IMR-90 (cell line): ENCODE results near the gene GRK5. TPM values are rescaled to one million over a fixed set of nuclear protein-coding genes. Genes with fewer than 3 reads are reported as not detected.

Experiments
- ATAC-seq: fragments of 200-7000 bp; cut with Tn5 transposase; 2 replicates; pipeline ENCODE4 v1.9.1; 2020; ENCODE audit warnings: low read depth, mild to moderate bottlenecking, moderate library complexity
- BruUV-seq: library from RNA; stranded (reverse); fragments of 400-500 nt; replicated peaks from 2 replicates; lab custom pipeline; 2021; lab: Mats Ljungman, UMichigan
- CTCF ChIA-PET: fragments of 300-600 bp; formaldehyde crosslinking; extraction: SDS; loops from one replicate; lab custom pipeline; 2021; ENCODE audit warnings: antibody characterized with exemption; lab: Yijun Ruan, JAX
- POLR2A ChIA-PET: fragments of 300-600 bp; sonication (Branson Sonifier 250); formaldehyde crosslinking; loops from one replicate; lab custom pipeline; 2022; ENCODE audit warnings: antibody characterized with exemption; ENCODE audit not compliant: unreplicated experiment; lab: Charles Lee
- DNase-seq: peaks from one replicate; pipeline ENCODE4 v3.0.0; 2013
- H2AFZ ChIP-seq: replicated peaks from 2 replicates; pipeline ENCODE3; 2013; ENCODE audit warnings: low read length, mild to moderate bottlenecking; ENCODE audit not compliant: poor library complexity
- H2AK5ac ChIP-seq: 2 replicates; pipeline ENCODE4 v1.6.1; 2013; ENCODE audit warnings: low read depth, low read length, inconsistent platforms
- H2AK9ac ChIP-seq: replicated peaks from 2 replicates; pipeline ENCODE3; 2013; ENCODE audit warnings: mild to moderate bottlenecking, low read depth, low read length, moderate library complexity; ENCODE audit not compliant: poor library complexity
- H2BK120ac ChIP-seq: 2 replicates; pipeline ENCODE4 v1.6.1; 2013; ENCODE audit warnings: low read depth, low read length, inconsistent platforms
- H2BK15ac ChIP-seq: 3 replicates; pipeline ENCODE4 v1.6.1; 2013; ENCODE audit warnings: low read depth, low read length, inconsistent platforms
- H2BK20ac ChIP-seq: 2 replicates; pipeline ENCODE4 v1.6.1; 2013; ENCODE audit warnings: low read depth, mild to moderate bottlenecking, inconsistent platforms, low read length, moderate library complexity
- H2BK5ac ChIP-seq: 2 replicates; pipeline ENCODE4 v1.6.1; 2013; ENCODE audit warnings: mild to moderate bottlenecking, low read depth, low read length, inconsistent platforms; ENCODE audit not compliant: poor library complexity, severe bottlenecking
- H3K14ac ChIP-seq: replicated peaks from 2 replicates; pipeline ENCODE4 v1.6.1; 2013; ENCODE audit warnings: low read depth, low read length, inconsistent platforms
- H3K18ac ChIP-seq: 2 replicates; pipeline ENCODE4 v1.6.1; 2013; ENCODE audit warnings: low read depth, low read length, control low read depth
- H3K23ac ChIP-seq: 2 replicates; pipeline ENCODE4 v1.6.1; 2013; ENCODE audit warnings: low read depth, low read length, inconsistent platforms
- H3K27ac ChIP-seq: 2 replicates; pipeline ENCODE4 v1.5.1; 2013; ENCODE audit warnings: mild to moderate bottlenecking, control low read depth, low read length; ENCODE audit not compliant: insufficient read depth
- H3K27me3 ChIP-seq: 2 replicates; pipeline ENCODE4 v1.6.1; 2013; ENCODE audit warnings: low read length; ENCODE audit not compliant: control insufficient read depth, insufficient read depth
- H3K36me3 ChIP-seq: 2 replicates; pipeline ENCODE4 v1.6.1; 2013; ENCODE audit warnings: low read length, mixed read lengths; ENCODE audit not compliant: control insufficient read depth, insufficient read depth
- H3K4ac ChIP-seq: 2 replicates; pipeline ENCODE4 v1.6.1; 2013; ENCODE audit warnings: low read depth, low read length, inconsistent platforms
- H3K4me1 ChIP-seq: 2 replicates; pipeline ENCODE4 v1.6.1; 2013; ENCODE audit warnings: low read length, mixed read lengths; ENCODE audit not compliant: control insufficient read depth, insufficient read depth
- H3K4me2 ChIP-seq: 2 replicates; pipeline ENCODE4 v1.6.1; 2013; ENCODE audit warnings: low read depth, mild to moderate bottlenecking, control low read depth, low read length, moderate library complexity
- H3K4me3 ChIP-seq: 2 replicates; pipeline ENCODE4 v1.5.1; 2013; ENCODE audit warnings: low read depth, mild to moderate bottlenecking, control low read depth, low read length, moderate library complexity; ENCODE audit not compliant: insufficient read depth
- H3K56ac ChIP-seq: 2 replicates; pipeline ENCODE4 v1.6.1; 2013; ENCODE audit warnings: low read length, inconsistent platforms; ENCODE audit not compliant: insufficient read depth; ENCODE audit errors: extremely low read depth
- H3K79me1 ChIP-seq, 2 experiments: 2 replicates each; pipeline ENCODE4 v1.6.1; 2013; ENCODE audit warnings: low read length in 2 of 2, inconsistent platforms in 1 of 2, low read depth in 1 of 2
- H3K9ac ChIP-seq: 2 replicates; pipeline ENCODE4 v1.6.1; 2013; ENCODE audit warnings: low read depth, low read length, control low read depth
- H3K9me1 ChIP-seq: 2 replicates; pipeline ENCODE4 v1.6.1; 2013; ENCODE audit warnings: low read length, inconsistent platforms; ENCODE audit not compliant: insufficient read depth
- H3K9me3 ChIP-seq: 2 replicates; pipeline ENCODE4 v1.6.1; 2013; ENCODE audit warnings: low read length; ENCODE audit not compliant: control insufficient read depth, insufficient read depth
- H4K20me1 ChIP-seq: 2 replicates; pipeline ENCODE4 v1.6.1; 2013; ENCODE audit warnings: low read length, inconsistent platforms; ENCODE audit not compliant: insufficient read depth
- H4K5ac ChIP-seq: 2 replicates; pipeline ENCODE4 v1.6.1; 2013; ENCODE audit warnings: mild to moderate bottlenecking, low read depth, low read length, control low read depth
- H4K8ac ChIP-seq, 2 experiments: 2 replicates each; pipeline ENCODE4 v1.6.1; 2013; ENCODE audit warnings: low read depth in 2 of 2, low read length in 2 of 2, control low read depth in 1 of 2, inconsistent platforms in 1 of 2
- H4K91ac ChIP-seq: 2 replicates; pipeline ENCODE4 v1.6.1; 2013; ENCODE audit warnings: low read depth, low read length, inconsistent platforms; ENCODE audit not compliant: insufficient read depth
- CEBPB ChIP-seq: IDR thresholded peaks from 2 replicates; pipeline ENCODE4 v1.6.1; 2012; ENCODE audit warnings: low read depth, low read length, improper control_type of control experiment
- CHD1 ChIP-seq: IDR thresholded peaks from 2 replicates; pipeline ENCODE4 v1.6.1; 2012; ENCODE audit warnings: low read depth, low read length, improper control_type of control experiment
- WGBS, 2 experiments: methylation state at CpG; one replicate each; pipeline versions ENCODE4 v1.1.5 to v1.1.7; 2013; ENCODE audit warnings: missing lambda C conversion rate in 2 of 2; ENCODE audit not compliant: insufficient read length in 1 of 2; ENCODE audit errors: extremely low coverage in 2 of 2; 5-methylcytosine and 5-hydroxymethylcytosine counted together
- dilution Hi-C: fragments of 300-500 bp; cut with HindIII; formaldehyde crosslinking; loops from one replicate; pipeline ENCODE4 v1.14.3; 2018; ENCODE audit warnings: low sequenced_read_pairs; ENCODE audit not compliant: unreplicated experiment
- in situ Hi-C: fragments of 300-500 bp; cut with MboI; formaldehyde crosslinking; loops from 3 replicates; pipeline ENCODE4 v1.14.3; 2019; ENCODE audit warnings: low sequenced_read_pairs, inconsistent platforms, mixed read lengths
- intact Hi-C: fragments of 100-400 bp; cut with micrococcal nuclease; formaldehyde crosslinking; loops from 2 replicates; pipeline ENCODE4 v1.10.0; 2022
- polyA plus RNA-seq, 3 experiments: library from polyadenylated mRNA; depleted of rRNA; stranded (reverse); fragments of >200 nt; gene quantifications; 2 replicates each; pipeline ENCODE4 v1.2.3, GENCODE V29; 2012; ENCODE audit warnings: low replicate concordance in 1 of 3
- total RNA-seq: library from RNA; depleted of rRNA; stranded (reverse); fragments of >200 nt; gene quantifications from 2 replicates; pipeline ENCODE4 v1.2.3, GENCODE V29; 2012

GRK5 gene
- total and polyA plus RNA-seq, 2 of the 4 experiments (the other 2 are of a cell fraction) = 12.9 to 16.3 TPM

- Histone ChIP-seq H3K4me1 (peaks cover 44% of the 10 kb centered on the region), H3K79me1 (peaks cover 23 to 74% of the 10 kb centered on the region in 2 experiments), H3K27me3 (no peaks in the 10 kb centered on the region), H3K4ac (peak overlapping the region; percentile 57), H3K9me3 (no peaks in the 10 kb centered on the region), H3K4me2 (no peak overlapping the region), H2BK20ac (peak overlapping the region; percentile 83), H2AFZ (no peak overlapping the region), H3K56ac (peak overlapping the region; percentile 50), H3K27ac (peak overlapping the region; percentile 86), H3K23ac (no peak overlapping the region; the same call in 1 of the 2 replicates), H4K8ac (peak overlapping the region; percentile 82 to 84), H2BK15ac (peak overlapping the region; percentile 34; the same call in 2 of the 3 replicates), H3K9me1 (peaks cover 20% of the 10 kb centered on the region), H4K91ac (peak overlapping the region; percentile 92), H3K18ac (peak overlapping the region; percentile 79), H3K4me3 (no peak overlapping the region), H3K14ac (peak overlapping the region; percentile 17), H3K36me3 (peaks cover 35% of the 10 kb centered on the region; the same call in 1 of the 2 replicates), H4K5ac (peak overlapping the region; percentile 26), H2BK5ac (peak overlapping the region; percentile 75), H2AK9ac (peak overlapping the region; percentile 70), H3K9ac (peak overlapping the region; percentile 42), H4K20me1 (peaks cover 4% of the 10 kb centered on the region; the same call in 1 of the 2 replicates), H2AK5ac (peak overlapping the region; percentile 92), H2BK120ac (peak overlapping the region; percentile 85)
- dilution Hi-C loops (no loop called here), intact Hi-C loops (no loop called here), in situ Hi-C loops (no loop called here)
- DNase-seq (no peak), ATAC-seq (no peak)
- no CpG with 5 or more reads among the region's 5 CpGs for WGBS, 2 experiments
- CTCF ChIA-PET = interaction anchor here (0.8 to 1.6 kb wide), 3 partner anchors 53 to 200 kb away, joined by 3 to 5 read pairs (median 5); partner anchors contain the start of gene RGS10
- POLR2A ChIA-PET = interaction anchor here (1.2 kb wide), 1 partner anchor 8 kb away, joined by 5 read pairs; no protein-coding TSS in a partner anchor
- no TSS peak for BruUV-seq
- TF ChIP-seq CHD1 = 0 out of 2 replicates have a peak, but pooled peaks have one; percentile 2
- no peak for TF ChIP-seq CEBPB
Measured at GRCh38 chr10:119409385-119409784, 202.0 kb downstream of the GRK5 start.
